Keratinocyte (primary cell): ENCODE measurements around the gene LGI4. TPM values are rescaled to one million over a fixed set of nuclear protein-coding genes. Genes with fewer than 3 reads are reported as not detected.
A peak's percentile ranks its signal among the peaks of the same experiment; 100 is the strongest.

Experiments used
- DNase-seq: peaks from one replicate; pipeline ENCODE4 v3.0.0-alpha.2; 2011; ENCODE audit warnings: low read depth, missing footprints, low spot score
- FAIRE-seq: peaks from 2 replicates; lab custom pipeline; 2011; peaks lifted over from hg19 to GRCh38; lab: Jason Lieb, UNC
- H2AFZ ChIP-seq: 2 replicates; pipeline ENCODE4 v1.6.0; 2012; ENCODE audit warnings: low read length, control low read depth, inconsistent platforms; ENCODE audit not compliant: control insufficient read depth
- H3K27ac ChIP-seq: 2 replicates; pipeline ENCODE4 v1.5.1; 2011; ENCODE audit warnings: low read length; ENCODE audit not compliant: control insufficient read depth, insufficient read depth
- H3K27me3 ChIP-seq: 3 replicates; pipeline ENCODE4 v1.6.0; 2011; ENCODE audit warnings: low read length; ENCODE audit not compliant: control insufficient read depth, insufficient read depth; ENCODE audit errors: extremely low read depth
- H3K36me3 ChIP-seq, 2 experiments: 2 replicates in 1 of 2; 3 replicates in 1 of 2; pipeline ENCODE4 v1.5.1; 2011; ENCODE audit warnings: low read length in 2 of 2, mild to moderate bottlenecking in 1 of 2; ENCODE audit not compliant: control insufficient read depth in 2 of 2, insufficient read depth in 2 of 2; ENCODE audit errors: extremely low read depth in 1 of 2
- H3K4me1 ChIP-seq: 3 replicates; pipeline ENCODE4 v1.5.1; 2011; ENCODE audit warnings: low read length; ENCODE audit not compliant: control insufficient read depth, insufficient read depth; ENCODE audit errors: extremely low read depth
- H3K4me2 ChIP-seq: 3 replicates; pipeline ENCODE4 v1.6.0; 2011; ENCODE audit warnings: low read depth, low read length; ENCODE audit not compliant: control insufficient read depth, insufficient read depth; ENCODE audit errors: extremely low read depth
- H3K4me3 ChIP-seq, 3 experiments: fragments of 200-600 bp in 1 of 3; sonication (generic) in 1 of 3; 2 replicates in 2 of 3; 3 replicates in 1 of 3; pipeline ENCODE4 v1.5.1; 2011 to 2016; ENCODE audit warnings: low read length in 3 of 3, mild to moderate bottlenecking in 3 of 3, control low read depth in 2 of 3, inconsistent platforms in 1 of 3, low read depth in 1 of 3, mixed read lengths in 1 of 3, mixed run types in 1 of 3, moderate library complexity in 1 of 3; ENCODE audit not compliant: control insufficient read depth in 2 of 3, insufficient read depth in 2 of 3; ENCODE audit errors: extremely low read depth in 1 of 3
- H3K79me2 ChIP-seq: 2 replicates; pipeline ENCODE4 v1.6.0; 2012; ENCODE audit warnings: low read length; ENCODE audit not compliant: control insufficient read depth, insufficient read depth
- H3K9ac ChIP-seq: 3 replicates; pipeline ENCODE4 v1.6.0; 2011; ENCODE audit warnings: low read length; ENCODE audit not compliant: control insufficient read depth, insufficient read depth; ENCODE audit errors: extremely low read depth
- H3K9me1 ChIP-seq: 3 replicates; pipeline ENCODE4 v1.6.0; 2011; ENCODE audit warnings: low read length; ENCODE audit not compliant: control insufficient read depth, insufficient read depth; ENCODE audit errors: extremely low read depth
- H3K9me3 ChIP-seq: 2 replicates; pipeline ENCODE4 v1.5.1; 2012; ENCODE audit warnings: low read depth, low read length; ENCODE audit not compliant: control insufficient read depth
- H4K20me1 ChIP-seq: 3 replicates; pipeline ENCODE4 v1.6.0; 2011; ENCODE audit warnings: low read length; ENCODE audit not compliant: control insufficient read depth, insufficient read depth; ENCODE audit errors: extremely low read depth
- CTCF ChIP-seq, 3 experiments: IDR thresholded peaks in 1 of 3; conservative IDR thresholded peaks in 1 of 3; optimal IDR thresholded peaks in 1 of 3; 2 replicates in 2 of 3; 3 replicates in 1 of 3; pipeline versions ENCODE3 to v1.5.1; 2011; ENCODE audit warnings: low read length in 3 of 3, mild to moderate bottlenecking in 3 of 3, moderate library complexity in 2 of 3, control low read depth in 1 of 3, inconsistent platforms in 1 of 3; ENCODE audit not compliant: insufficient read depth in 2 of 3; ENCODE audit errors: extremely low read depth in 1 of 3
- EZH2 ChIP-seq: IDR thresholded peaks from one replicate; pipeline ENCODE4 v1.6.1; 2012; ENCODE audit warnings: inconsistent platforms, mild to moderate bottlenecking, low read length, moderate library complexity
- dilution Hi-C: fragments of 300-500 bp; cut with MboI; formaldehyde crosslinking; loops from one replicate; pipeline ENCODE4 v1.7.0; 2020; ENCODE audit warnings: low sequenced_read_pairs; ENCODE audit not compliant: extremely low pct_ligation_motif_present
- polyA plus RNA-seq, 5 experiments: library from polyadenylated mRNA; depleted of rRNA in 3 of 5; stranded (reverse) in 3 of 5; stranded (forward) in 1 of 5; unstranded in 1 of 5; fragments of >200 nt; gene quantifications; 1 replicate in 1 of 5; 2 replicates in 3 of 5; 3 replicates in 1 of 5; pipeline versions ENCODE4 v1.2.1 to v1.2.3, GENCODE V29; 2011 to 2012; ENCODE audit warnings: missing spikeins in 2 of 5, low read depth in 1 of 5, low replicate concordance in 1 of 5

LGI4 gene
- polyA plus RNA-seq, 1 donor (not counting 4 experiments of a cell fraction or from before 2014, with no cell fraction given), result 0.01 TPM

- no peak overlapping the region for H3K4me3 ChIP-seq
- dilution Hi-C loops, result no loop called here
- TF ChIP-seq CTCF (optimal IDR thresholded peaks at IDR 0.05 in 1 of 3, IDR thresholded peaks at IDR 0.05 in 1 of 3, conservative IDR thresholded peaks at IDR 0.05 in 1 of 3; ENCODE audit: extremely low read depth in 1 of 3, insufficient read depth in 2 of 3, low read length in 3 of 3), result no peak
- TF ChIP-seq EZH2, result no peak
- peak overlapping the region; percentile 6 for H3K4me2 ChIP-seq
- H3K9me1 ChIP-seq, result no peaks in the 10 kb centered on the region
- no peak for FAIRE-seq
- H4K20me1 ChIP-seq, result no peaks in the 10 kb centered on the region
- H3K4me1 ChIP-seq, result peaks cover 64% of the 10 kb centered on the region
- no peak overlapping the region for H2AFZ ChIP-seq
- H3K9me3 ChIP-seq, result no peaks in the 10 kb centered on the region
- H3K27me3 ChIP-seq, result no peaks in the 10 kb centered on the region
- peaks cover 7 to 11% of the 10 kb centered on the region in 2 experiments for H3K36me3 ChIP-seq
- no peak overlapping the region for H3K27ac ChIP-seq
- H3K9ac ChIP-seq, result no peak overlapping the region
- H3K79me2 ChIP-seq, result peaks cover 4% of the 10 kb centered on the region
- no peak for DNase-seq
Measured at GRCh38 chr19:35125270-35125717, 9.6 kb downstream of the LGI4 start.

GRCh38 chr19:35124098-35125060, 10.5 kb downstream of the LGI4 start:
- Histone ChIP-seq H3K4me3 (peak overlapping the region; percentile 8 to 60 (median 36)), H3K4me2 (peak overlapping the region; percentile 76), H3K9me3 (no peaks in the 10 kb centered on the region), H3K27ac (peak overlapping the region; percentile 83), H3K27me3 (no peaks in the 10 kb centered on the region), H2AFZ (peak overlapping the region; percentile 77), H3K36me3 (peaks cover 7 to 17% of the 10 kb centered on the region in 2 experiments), H4K20me1 (no peaks in the 10 kb centered on the region), H3K79me2 (peaks cover 4% of the 10 kb centered on the region), H3K9me1 (no peaks in the 10 kb centered on the region), H3K9ac (peak overlapping the region; percentile 69), H3K4me1 (peaks cover 73% of the 10 kb centered on the region)
- peak; percentile 68 for FAIRE-seq
- dilution Hi-C loops, result no loop called here
- peak; percentile 75 for DNase-seq
- TF ChIP-seq EZH2 (no peak), CTCF (optimal IDR thresholded peaks at IDR 0.05 in 1 of 3, IDR thresholded peaks at IDR 0.05 in 1 of 3, conservative IDR thresholded peaks at IDR 0.05 in 1 of 3; ENCODE audit: extremely low read depth in 1 of 3, insufficient read depth in 2 of 3, low read length in 3 of 3) (no peak)
